CD8-positive, alpha-beta memory T cell (primary cell): ENCODE results near the gene GLP2R. TPM values are rescaled to one million over a fixed set of nuclear protein-coding genes. Genes with fewer than 3 reads are reported as not detected.

ENCODE experiments used
- CTCF ChIA-PET: fragments of 350-600 bp; sonication (Branson Sonifier 250); formaldehyde crosslinking; loops from one replicate; lab custom pipeline; 2021; ENCODE audit warnings: antibody characterized with exemption; lab: Charles Lee
- POLR2A ChIA-PET: fragments of 350-600 bp; sonication (Branson Sonifier 250); formaldehyde crosslinking; loops from one replicate; lab custom pipeline; 2021; ENCODE audit warnings: antibody characterized with exemption; lab: Charles Lee
- DNase-seq, 5 donors: peaks; one replicate each; pipeline versions ENCODE4 v3.0.0 to v3.0.0-alpha.2; 2020 to 2022; ENCODE audit warnings: mixed read lengths in 1 of 5
- H3K27ac ChIP-seq: one replicate; pipeline ENCODE4 v1.7.0; 2013; ENCODE audit warnings: low read depth, mild to moderate bottlenecking, low read length, moderate library complexity
- H3K27me3 ChIP-seq: 2 replicates; pipeline ENCODE4 v1.7.0; 2013; ENCODE audit warnings: low read length, mild to moderate bottlenecking; ENCODE audit not compliant: insufficient read depth, poor library complexity, severe bottlenecking
- H3K36me3 ChIP-seq: 2 replicates; pipeline ENCODE4 v1.7.0; 2013; ENCODE audit warnings: mild to moderate bottlenecking, low read length, moderate library complexity; ENCODE audit not compliant: insufficient read depth
- H3K4me1 ChIP-seq: 2 replicates; pipeline ENCODE4 v1.7.0; 2013; ENCODE audit warnings: mild to moderate bottlenecking, low read length, moderate library complexity; ENCODE audit not compliant: insufficient read depth
- H3K4me3 ChIP-seq: 2 replicates; pipeline ENCODE4 v1.7.0; 2013; ENCODE audit warnings: mild to moderate bottlenecking, low read length
- H3K9me3 ChIP-seq: 2 replicates; pipeline ENCODE4 v1.7.0; 2013; ENCODE audit warnings: mild to moderate bottlenecking, low read length
- H3K27ac Mint-ChIP-seq, 8 donors: one replicate each; pipeline ENCODE4 v1.8.0; 2020 to 2021; ENCODE audit warnings: mixed read lengths in 8 of 8, mild to moderate bottlenecking in 6 of 8, inconsistent platforms in 3 of 8, moderate library complexity in 3 of 8
- H3K27me3 Mint-ChIP-seq, 2 donors: one replicate each; pipeline ENCODE4 v1.8.0; 2020 to 2021; ENCODE audit warnings: mixed read lengths in 2 of 2, mild to moderate bottlenecking in 1 of 2, moderate library complexity in 1 of 2
- H3K36me3 Mint-ChIP-seq, 3 donors: one replicate each; pipeline ENCODE4 v1.8.0; 2020 to 2021; ENCODE audit warnings: mixed read lengths in 3 of 3, inconsistent platforms in 1 of 3, mild to moderate bottlenecking in 1 of 3
- H3K4me1 Mint-ChIP-seq, 3 donors: one replicate each; pipeline ENCODE4 v1.8.0; 2020 to 2021; ENCODE audit warnings: mixed read lengths in 3 of 3, inconsistent platforms in 1 of 3, mild to moderate bottlenecking in 1 of 3
- H3K4me3 Mint-ChIP-seq, 7 donors: one replicate each; pipeline ENCODE4 v1.8.0; 2020 to 2021; ENCODE audit warnings: mixed read lengths in 7 of 7, mild to moderate bottlenecking in 6 of 7, moderate library complexity in 4 of 7, inconsistent platforms in 2 of 7
- H3K9me3 Mint-ChIP-seq, 5 donors: one replicate each; pipeline ENCODE4 v1.8.0; 2020 to 2022; ENCODE audit warnings: mixed read lengths in 5 of 5, mild to moderate bottlenecking in 3 of 5, moderate library complexity in 2 of 5, inconsistent platforms in 1 of 5
- polyA plus RNA-seq: library from polyadenylated mRNA; unstranded; fragments of 300-500 nt; fragmentation: Illumina TruSeq; gene quantifications from one replicate; pipeline ENCODE4 v1.2.3, GENCODE V29; 2021
- total RNA-seq, 2 experiments: library from RNA; stranded (reverse); gene quantifications; one replicate each; pipeline ENCODE4 v1.2.3, GENCODE V29; 2021

The GLP2R gene
- total and polyA plus RNA-seq, 3 experiments from 2014 or later, result not detected

GRCh38 chr17:9806699-9807098, 19.0 kb upstream of the GLP2R start:
- Histone ChIP-seq H3K4me1 (no peaks in the 10 kb centered on the region), H3K9me3 (no peaks in the 10 kb centered on the region), H3K4me3 (no peak overlapping the region), H3K36me3 (no peaks in the 10 kb centered on the region), H3K27ac (no peak overlapping the region), H3K27me3 (no peaks in the 10 kb centered on the region)
- Mint-ChIP-seq H3K4me1 (no peaks in the 10 kb centered on the region), H3K9me3 (peaks cover 0 to 4% (median 0%) of the 10 kb centered on the region in 5 donors), H3K4me3 (no peak overlapping the region), H3K27me3 (peaks cover 8 to 18% of the 10 kb centered on the region in 2 donors), H3K27ac (no peak overlapping the region), H3K36me3 (no peaks in the 10 kb centered on the region)
- CTCF ChIA-PET, result no interaction called here
- DNase-seq, result no peak
- POLR2A ChIA-PET, result no interaction called here

- no peak overlapping the region for H3K4me3 Mint-ChIP-seq
- no peak overlapping the region for H3K27ac ChIP-seq
- no peaks in the 10 kb centered on the region for H3K9me3 ChIP-seq
- H3K36me3 ChIP-seq, result no peaks in the 10 kb centered on the region
- CTCF ChIA-PET, result no interaction called here
- DNase-seq, result no peak
- no peaks in the 10 kb centered on the region for H3K27me3 ChIP-seq
- no peaks in the 10 kb centered on the region for H3K4me1 ChIP-seq
- peaks cover 0 to 4% (median 0%) of the 10 kb centered on the region in 5 donors for H3K9me3 Mint-ChIP-seq
- H3K27ac Mint-ChIP-seq, result no peak overlapping the region
- no peak overlapping the region for H3K4me3 ChIP-seq
- H3K4me1 Mint-ChIP-seq, result no peaks in the 10 kb centered on the region
- no peaks in the 10 kb centered on the region for H3K36me3 Mint-ChIP-seq
- H3K27me3 Mint-ChIP-seq, result peaks cover 7 to 12% of the 10 kb centered on the region in 2 donors
- POLR2A ChIA-PET, result no interaction called here
Observed at GRCh38 chr17:9809409-9809808, 16.3 kb upstream of the GLP2R start.

- DNase-seq, result no peak
- CTCF ChIA-PET, result no interaction called here
Observed at GRCh38 chr17:9810100-9810949, 15.4 kb upstream of the GLP2R start.

GRCh38 chr17:9811086-9811485, 14.6 kb upstream of the GLP2R start:
- no peak for DNase-seq
- Histone ChIP-seq H3K4me3 (no peak overlapping the region), H3K27ac (no peak overlapping the region), H3K36me3 (no peaks in the 10 kb centered on the region), H3K4me1 (no peaks in the 10 kb centered on the region), H3K9me3 (no peaks in the 10 kb centered on the region), H3K27me3 (no peaks in the 10 kb centered on the region)
- no peaks in the 10 kb centered on the region for H3K36me3 Mint-ChIP-seq
- CTCF ChIA-PET, result no interaction called here
- H3K4me1 Mint-ChIP-seq, result no peaks in the 10 kb centered on the region
- H3K27me3 Mint-ChIP-seq, result peaks cover 7 to 12% of the 10 kb centered on the region in 2 donors
- H3K4me3 Mint-ChIP-seq, result no peak overlapping the region
- H3K9me3 Mint-ChIP-seq, result peaks cover 0 to 2% (median 0%) of the 10 kb centered on the region in 5 donors
- POLR2A ChIA-PET, result no interaction called here
- no peak overlapping the region for H3K27ac Mint-ChIP-seq

More at GRCh38 chr17:9810100-9810949, 15.4 kb upstream of the GLP2R start:
- Mint-ChIP-seq H3K27ac (no peak overlapping the region), H3K9me3 (peaks cover 0 to 2% (median 0%) of the 10 kb centered on the region in 5 donors), H3K27me3 (peaks cover 7 to 12% of the 10 kb centered on the region in 2 donors), H3K4me1 (no peaks in the 10 kb centered on the region), H3K36me3 (no peaks in the 10 kb centered on the region), H3K4me3 (no peak overlapping the region)
- H3K4me3 ChIP-seq, result no peak overlapping the region
- no peaks in the 10 kb centered on the region for H3K9me3 ChIP-seq
- POLR2A ChIA-PET, result no interaction called here
- H3K4me1 ChIP-seq, result no peaks in the 10 kb centered on the region
- H3K27me3 ChIP-seq, result no peaks in the 10 kb centered on the region
- H3K27ac ChIP-seq, result no peak overlapping the region
- H3K36me3 ChIP-seq, result no peaks in the 10 kb centered on the region

GRCh38 chr17:9811537-9811936, 14.2 kb upstream of the GLP2R start:
- DNase-seq, result no peak
- no peaks in the 10 kb centered on the region for H3K36me3 ChIP-seq
- H3K27ac Mint-ChIP-seq, result no peak overlapping the region
- peaks cover 0 to 2% (median 0%) of the 10 kb centered on the region in 5 donors for H3K9me3 Mint-ChIP-seq
- no peaks in the 10 kb centered on the region for H3K4me1 ChIP-seq
- peaks cover 7 to 13% of the 10 kb centered on the region in 2 donors for H3K27me3 Mint-ChIP-seq
- no peak overlapping the region for H3K4me3 ChIP-seq
- no peaks in the 10 kb centered on the region for H3K4me1 Mint-ChIP-seq
- H3K9me3 ChIP-seq, result no peaks in the 10 kb centered on the region
- no peak overlapping the region for H3K4me3 Mint-ChIP-seq
- POLR2A ChIA-PET, result no interaction called here
- no peaks in the 10 kb centered on the region for H3K27me3 ChIP-seq
- H3K36me3 Mint-ChIP-seq, result no peaks in the 10 kb centered on the region
- no peak overlapping the region for H3K27ac ChIP-seq
- CTCF ChIA-PET, result no interaction called here

- peaks cover 7 to 13% of the 10 kb centered on the region in 2 donors for H3K27me3 Mint-ChIP-seq
Observed at GRCh38 chr17:9813166-9813565, 12.6 kb upstream of the GLP2R start.

GRCh38 chr17:9814337-9814945, 11.3 kb upstream of the GLP2R start:
- H3K36me3 Mint-ChIP-seq, result no peaks in the 10 kb centered on the region
- H3K4me3 ChIP-seq, result no peak overlapping the region
- peaks cover 0 to 2% (median 0%) of the 10 kb centered on the region in 5 donors for H3K9me3 Mint-ChIP-seq
- H3K36me3 ChIP-seq, result no peaks in the 10 kb centered on the region
- H3K27ac ChIP-seq, result no peak overlapping the region
- CTCF ChIA-PET, result no interaction called here
- H3K4me1 ChIP-seq, result no peaks in the 10 kb centered on the region
- no peaks in the 10 kb centered on the region for H3K27me3 ChIP-seq
- H3K4me1 Mint-ChIP-seq, result no peaks in the 10 kb centered on the region
- DNase-seq, result no peak
- peaks cover 12 to 16% of the 10 kb centered on the region in 2 donors for H3K27me3 Mint-ChIP-seq
- H3K27ac Mint-ChIP-seq, result peak overlapping the region in 1 of 8 donors; percentile 57
- H3K4me3 Mint-ChIP-seq, result no peak overlapping the region
- POLR2A ChIA-PET, result no interaction called here
- H3K9me3 ChIP-seq, result no peaks in the 10 kb centered on the region

More at GRCh38 chr17:9813166-9813565, 12.6 kb upstream of the GLP2R start:
- DNase-seq, result no peak
- H3K4me3 ChIP-seq, result no peak overlapping the region
- H3K4me1 Mint-ChIP-seq, result no peaks in the 10 kb centered on the region
- no peak overlapping the region for H3K4me3 Mint-ChIP-seq
- H3K9me3 ChIP-seq, result no peaks in the 10 kb centered on the region
- peaks cover 0 to 2% (median 0%) of the 10 kb centered on the region in 5 donors for H3K9me3 Mint-ChIP-seq
- no peak overlapping the region for H3K27ac Mint-ChIP-seq
- no peaks in the 10 kb centered on the region for H3K27me3 ChIP-seq
- ChIA-PET POLR2A (no interaction called here), CTCF (no interaction called here)
- H3K36me3 ChIP-seq, result no peaks in the 10 kb centered on the region
- H3K27ac ChIP-seq, result no peak overlapping the region
- H3K4me1 ChIP-seq, result no peaks in the 10 kb centered on the region
- no peaks in the 10 kb centered on the region for H3K36me3 Mint-ChIP-seq

DNA sequence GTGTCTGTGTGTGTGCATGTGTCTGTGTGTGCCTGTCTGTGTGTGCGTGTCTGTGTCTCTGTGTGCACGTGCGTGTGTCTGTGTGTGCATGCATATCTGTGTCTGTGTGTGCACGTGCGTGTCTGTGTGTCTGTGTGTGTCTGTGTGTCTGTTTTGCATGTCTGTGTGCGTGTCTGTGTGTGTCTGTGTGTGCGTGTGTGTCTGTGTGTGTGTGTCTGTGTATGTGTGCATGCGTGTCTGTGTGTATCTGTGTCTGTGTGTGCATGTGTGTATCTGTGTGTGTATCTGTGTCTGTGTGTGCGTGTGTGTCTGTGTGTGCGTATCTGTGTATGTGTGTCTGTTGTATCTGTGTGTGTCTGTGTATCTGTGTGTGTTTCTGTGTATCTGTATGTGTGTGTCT, 9.3 kb upstream of the GLP2R start:
- Histone ChIP-seq H3K4me1 (no peaks in the 10 kb centered on the region), H3K9me3 (no peaks in the 10 kb centered on the region), H3K4me3 (no peak overlapping the region), H3K36me3 (no peaks in the 10 kb centered on the region), H3K27me3 (no peaks in the 10 kb centered on the region), H3K27ac (no peak overlapping the region)
- POLR2A ChIA-PET, result no interaction called here
- Mint-ChIP-seq H3K36me3 (no peaks in the 10 kb centered on the region), H3K27me3 (peaks cover 13 to 17% of the 10 kb centered on the region in 2 donors), H3K27ac (no peak overlapping the region), H3K9me3 (peaks cover 0 to 2% (median 0%) of the 10 kb centered on the region in 5 donors), H3K4me3 (no peak overlapping the region), H3K4me1 (no peaks in the 10 kb centered on the region)
- no peak for DNase-seq
- CTCF ChIA-PET, result no interaction called here
